ENCODE results near the gene CCR7. TPM values are rescaled to one million over a fixed set of nuclear protein-coding genes. Genes with fewer than 3 reads are reported as not detected.
A peak's percentile ranks its signal among the peaks of the same experiment; 100 is the strongest.
"Not testable (repeated sequence)": the region's sequence is repeated elsewhere in the genome, so short reads cannot be mapped to it uniquely, and the experiment has no call there.

Gene CCR7
- total RNA-seq, 6 donors from 2014 or later = 0.30 to 2.8 (median 1.4) TPM; not detected in 2

- no peak for ATAC-seq (ENCODE audit: low FRiP score in 2 of 2)
- peaks cover 0 to 10% (median 0%) of the 10 kb centered on the region in 4 donors for H3K9me3 ChIP-seq
- DNase-seq = no peak
- no peaks in the 10 kb centered on the region for H3K27me3 ChIP-seq
- no peaks in the 10 kb centered on the region for H3K36me3 ChIP-seq
- 36 to 67% methylated on average over 1 to 2 of the region's 2 CpGs for WGBS, 2 donors
- no peak overlapping the region for H3K27ac ChIP-seq
- H3K4me3 ChIP-seq = no peak overlapping the region
- no peak for TF ChIP-seq CTCF (IDR thresholded peaks at IDR 0.05)
- TF ChIP-seq EP300 (IDR thresholded peaks at IDR 0.05) = no peak
- TF ChIP-seq POLR2AphosphoS5 (IDR thresholded peaks at IDR 0.05) = no peak
- no peak for TF ChIP-seq POLR2A (IDR thresholded peaks at IDR 0.05)
- H3K4me1 ChIP-seq = no peaks in the 10 kb centered on the region
These were observed 23.3 kb upstream of the CCR7 start for GRCh38 chr17:40588552-40588951.

- Histone ChIP-seq H3K4me1 (peaks cover 11 to 18% (median 13%) of the 10 kb centered on the region in 4 donors), H3K9me3 (peaks cover 0 to 10% (median 0%) of the 10 kb centered on the region in 4 donors)
- not testable (repeated sequence) for ATAC-seq (ENCODE audit: low FRiP score in 2 of 2); H3K27ac ChIP-seq; H3K36me3 ChIP-seq; DNase-seq; H3K27me3 ChIP-seq; H3K4me3 ChIP-seq
- WGBS, 2 donors = 84 to 91% methylated on average over 3 of the region's 3 CpGs
These were observed 21.0 kb upstream of the CCR7 start for GRCh38 chr17:40586264-40586663.

GRCh38 chr17:40584950-40585349, 19.7 kb upstream of the CCR7 start:
- not testable (repeated sequence) for ATAC-seq (ENCODE audit: low FRiP score in 2 of 2)
- 82 to 84% methylated on average over 2 of the region's 2 CpGs for WGBS, 2 donors

GRCh38 chr17:40582328-40582901, 17.1 kb upstream of the CCR7 start:
- Histone ChIP-seq H3K4me3 (no peak overlapping the region), H3K27me3 (no peaks in the 10 kb centered on the region), H3K27ac (peak overlapping the region; percentile 41 to 63 (median 48)), H3K36me3 (no peaks in the 10 kb centered on the region), H3K4me1 (peaks cover 11 to 21% (median 13%) of the 10 kb centered on the region in 4 donors), H3K9me3 (peaks cover 0 to 10% (median 0%) of the 10 kb centered on the region in 4 donors)
- TF ChIP-seq POLR2A (IDR thresholded peaks at IDR 0.05) = no peak
- peak; percentile 69 to 70 for TF ChIP-seq POLR2AphosphoS5 (IDR thresholded peaks at IDR 0.05)
- TF ChIP-seq CTCF (IDR thresholded peaks at IDR 0.05) = no peak
- peak in 2 of 4 donors; percentile 30 to 54 for TF ChIP-seq EP300 (IDR thresholded peaks at IDR 0.05)
- WGBS, 2 donors = 34 to 40% methylated on average over 11 of the region's 11 CpGs
- ATAC-seq (ENCODE audit: low FRiP score in 2 of 2) (peak in 1 of 2 donors; percentile 90), DNase-seq (peak; percentile 37 to 62)

More at GRCh38 chr17:40584950-40585349, 19.7 kb upstream of the CCR7 start:
- not testable (repeated sequence) for H3K27ac ChIP-seq, H3K4me3 ChIP-seq, H3K36me3 ChIP-seq, DNase-seq, H3K27me3 ChIP-seq
- H3K9me3 ChIP-seq = peaks cover 0 to 10% (median 0%) of the 10 kb centered on the region in 4 donors
- peaks cover 11 to 21% (median 13%) of the 10 kb centered on the region in 4 donors for H3K4me1 ChIP-seq

- Histone ChIP-seq H3K27me3 (no peaks in the 10 kb centered on the region), H3K9me3 (peaks cover 0 to 9% (median 0%) of the 10 kb centered on the region in 4 donors), H3K27ac (no peak overlapping the region), H3K36me3 (no peaks in the 10 kb centered on the region), H3K4me1 (peaks cover 11 to 21% (median 13%) of the 10 kb centered on the region in 4 donors), H3K4me3 (no peak overlapping the region)
- no peak for ATAC-seq (ENCODE audit: low FRiP score in 2 of 2)
- no peak for TF ChIP-seq CTCF (IDR thresholded peaks at IDR 0.05)
- no peak for TF ChIP-seq POLR2A (IDR thresholded peaks at IDR 0.05)
- no peak for TF ChIP-seq EP300 (IDR thresholded peaks at IDR 0.05)
- no peak for TF ChIP-seq POLR2AphosphoS5 (IDR thresholded peaks at IDR 0.05)
- DNase-seq = no peak
These were observed 14.9 kb upstream of the CCR7 start for GRCh38 chr17:40580140-40580539.

- H3K4me1 ChIP-seq = peaks cover 11 to 21% (median 13%) of the 10 kb centered on the region in 4 donors
- H3K9me3 ChIP-seq = peaks cover 0 to 7% (median 3%) of the 10 kb centered on the region in 4 donors
- TF ChIP-seq EP300 (IDR thresholded peaks at IDR 0.05) (no peak), POLR2AphosphoS5 (IDR thresholded peaks at IDR 0.05) (no peak), CTCF (IDR thresholded peaks at IDR 0.05) (no peak), POLR2A (IDR thresholded peaks at IDR 0.05) (no peak)
- H3K27ac ChIP-seq = no peak overlapping the region
- 64 to 85% methylated on average over 3 of the region's 3 CpGs for WGBS, 2 donors
- H3K36me3 ChIP-seq = no peaks in the 10 kb centered on the region
- no peak overlapping the region for H3K4me3 ChIP-seq
- ATAC-seq (ENCODE audit: low FRiP score in 2 of 2) = no peak
- no peak for DNase-seq
- no peaks in the 10 kb centered on the region for H3K27me3 ChIP-seq
These were observed 14.2 kb upstream of the CCR7 start for GRCh38 chr17:40579471-40579870.
